PC-9 (cell line): ENCODE measurements around the gene LAMB4.

Experiments used
- EZH2 ChIP-seq: fragments of 200-600 bp; sonication (generic); IDR thresholded peaks from 2 replicates; pipeline ENCODE4 v1.8.0; 2017; ENCODE audit warnings: antibody characterized with exemption, low read depth
- TF ChIP-seq, protein P1 (sequence below): fragments of 200-600 bp; sonication (generic); conservative IDR thresholded peaks from 2 replicates; pipeline ENCODE4 v1.6.1; 2017; ENCODE audit warnings: mixed run types, antibody characterized with exemption, mild to moderate bottlenecking, moderate library complexity

DNA sequence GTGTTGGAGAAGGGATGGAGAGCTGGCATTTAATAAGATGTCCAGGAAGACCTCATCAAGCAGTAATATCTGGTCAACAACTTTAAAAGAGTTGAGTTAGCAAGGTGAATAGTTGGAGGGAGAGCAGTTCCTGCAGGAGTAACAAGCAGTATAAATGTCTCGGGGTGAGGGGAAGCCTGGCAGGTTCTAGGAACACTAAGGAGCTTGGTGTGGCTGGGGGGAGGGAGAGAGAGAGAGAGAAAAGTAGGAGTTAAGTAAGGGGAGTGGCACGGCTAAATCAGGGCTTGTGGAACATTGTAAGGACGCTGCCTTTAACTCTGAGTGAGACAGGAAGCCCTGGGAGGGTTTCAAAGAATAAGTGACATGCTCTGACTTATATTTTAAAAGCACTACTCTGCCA lies 22.0 kb upstream of the LAMB4 start:
- TF ChIP-seq, protein P1, sequence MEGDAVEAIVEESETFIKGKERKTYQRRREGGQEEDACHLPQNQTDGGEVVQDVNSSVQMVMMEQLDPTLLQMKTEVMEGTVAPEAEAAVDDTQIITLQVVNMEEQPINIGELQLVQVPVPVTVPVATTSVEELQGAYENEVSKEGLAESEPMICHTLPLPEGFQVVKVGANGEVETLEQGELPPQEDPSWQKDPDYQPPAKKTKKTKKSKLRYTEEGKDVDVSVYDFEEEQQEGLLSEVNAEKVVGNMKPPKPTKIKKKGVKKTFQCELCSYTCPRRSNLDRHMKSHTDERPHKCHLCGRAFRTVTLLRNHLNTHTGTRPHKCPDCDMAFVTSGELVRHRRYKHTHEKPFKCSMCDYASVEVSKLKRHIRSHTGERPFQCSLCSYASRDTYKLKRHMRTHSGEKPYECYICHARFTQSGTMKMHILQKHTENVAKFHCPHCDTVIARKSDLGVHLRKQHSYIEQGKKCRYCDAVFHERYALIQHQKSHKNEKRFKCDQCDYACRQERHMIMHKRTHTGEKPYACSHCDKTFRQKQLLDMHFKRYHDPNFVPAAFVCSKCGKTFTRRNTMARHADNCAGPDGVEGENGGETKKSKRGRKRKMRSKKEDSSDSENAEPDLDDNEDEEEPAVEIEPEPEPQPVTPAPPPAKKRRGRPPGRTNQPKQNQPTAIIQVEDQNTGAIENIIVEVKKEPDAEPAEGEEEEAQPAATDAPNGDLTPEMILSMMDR, result no peak
- TF ChIP-seq EZH2, result no peak
